MCF 10A (cell line): ENCODE results near the gene MAN1C1. TPM values are rescaled to one million over a fixed set of nuclear protein-coding genes. Genes with fewer than 3 reads are reported as not detected.
"Not testable (repeated sequence)": the region's sequence is repeated elsewhere in the genome, so short reads cannot be mapped to it uniquely, and the experiment has no call there.

Source experiments
- BruUV-seq: library from RNA; stranded (reverse); fragments of 400-500 nt; replicated peaks from 2 replicates; lab custom pipeline; 2021; lab: Mats Ljungman, UMichigan
- CTCF ChIA-PET: fragments of 300-600 bp; sonication (Branson Sonifier 250); formaldehyde crosslinking; extraction: SDS; loops from one replicate; lab custom pipeline; 2021; ENCODE audit warnings: antibody characterized with exemption, inconsistent platforms; lab: Yijun Ruan, JAX
- POLR2A ChIA-PET: fragments of 300-600, 350-650 bp; sonication (Branson Sonifier 250); formaldehyde crosslinking; extraction: SDS; loops from one replicate; lab custom pipeline; 2020; ENCODE audit warnings: antibody characterized with exemption, inconsistent platforms; lab: Yijun Ruan, JAX
- DNase-seq: peaks from one replicate; pipeline ENCODE4 v3.0.0-alpha.2; 2018; ENCODE audit not compliant: unreplicated experiment
- H3K27ac Mint-ChIP-seq: one replicate; pipeline ENCODE4 v1.8.0; 2022; ENCODE audit warnings: mild to moderate bottlenecking, low read depth, mixed read lengths; ENCODE audit not compliant: unreplicated experiment
- H3K27me3 Mint-ChIP-seq: one replicate; pipeline ENCODE4 v1.8.0; 2022; ENCODE audit warnings: mixed read lengths; ENCODE audit not compliant: insufficient read depth, unreplicated experiment
- H3K36me3 Mint-ChIP-seq: one replicate; pipeline ENCODE4 v1.8.0; 2022; ENCODE audit warnings: mild to moderate bottlenecking, moderate library complexity, mixed read lengths; ENCODE audit not compliant: insufficient read depth, unreplicated experiment
- H3K4me1 Mint-ChIP-seq: one replicate; pipeline ENCODE4 v1.8.0; 2022; ENCODE audit warnings: mixed read lengths; ENCODE audit not compliant: insufficient read depth, unreplicated experiment
- H3K4me3 Mint-ChIP-seq: one replicate; pipeline ENCODE4 v1.8.0; 2022; ENCODE audit warnings: mild to moderate bottlenecking, moderate library complexity, mixed read lengths; ENCODE audit not compliant: unreplicated experiment
- H3K9me3 Mint-ChIP-seq: one replicate; pipeline ENCODE4 v1.8.0; 2022; ENCODE audit warnings: mixed read lengths; ENCODE audit not compliant: unreplicated experiment
- intact Hi-C: fragments of 100-400 bp; cut with micrococcal nuclease; formaldehyde crosslinking; loops from 2 replicates; pipeline ENCODE4 v1.14.1; 2022
- total RNA-seq: library from RNA; stranded (reverse); gene quantifications from 2 replicates; pipeline ENCODE4 v1.2.3, GENCODE V29; 2022
- TF ChIP-seq, protein P1 (sequence below): fragments of 200-600 bp; IDR thresholded peaks from one replicate; pipeline ENCODE4 v1.8.0; 2022; ENCODE audit warnings: antibody characterized with exemption, mild to moderate bottlenecking; ENCODE audit not compliant: unreplicated experiment

The MAN1C1 gene
- total RNA-seq, 1 experiment from 2014 or later, result not detected

DNA sequence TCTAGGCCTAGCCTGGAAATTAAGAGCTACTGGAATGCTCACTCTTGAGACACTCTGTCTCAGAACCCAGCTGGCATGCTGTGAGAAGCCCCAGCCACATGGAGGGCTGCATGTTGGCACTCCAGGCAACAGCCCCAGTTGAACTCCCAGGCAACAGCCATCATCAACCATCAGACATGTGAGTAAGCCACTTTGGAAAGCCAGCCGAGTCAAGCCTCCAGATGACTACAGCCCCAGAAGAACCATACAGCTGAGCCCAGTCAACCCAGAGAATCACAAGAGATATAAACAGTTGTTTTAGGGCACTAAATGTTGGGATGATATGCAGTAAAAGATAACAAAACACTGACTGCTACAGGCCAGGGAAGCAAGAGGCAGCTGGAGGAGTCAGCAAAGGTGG, 17.7 kb upstream of the MAN1C1 start:
- H3K9me3 Mint-ChIP-seq, result peaks cover 20% of the 10 kb centered on the region
- peaks cover 18% of the 10 kb centered on the region for H3K27me3 Mint-ChIP-seq
- TF ChIP-seq, protein P1, sequence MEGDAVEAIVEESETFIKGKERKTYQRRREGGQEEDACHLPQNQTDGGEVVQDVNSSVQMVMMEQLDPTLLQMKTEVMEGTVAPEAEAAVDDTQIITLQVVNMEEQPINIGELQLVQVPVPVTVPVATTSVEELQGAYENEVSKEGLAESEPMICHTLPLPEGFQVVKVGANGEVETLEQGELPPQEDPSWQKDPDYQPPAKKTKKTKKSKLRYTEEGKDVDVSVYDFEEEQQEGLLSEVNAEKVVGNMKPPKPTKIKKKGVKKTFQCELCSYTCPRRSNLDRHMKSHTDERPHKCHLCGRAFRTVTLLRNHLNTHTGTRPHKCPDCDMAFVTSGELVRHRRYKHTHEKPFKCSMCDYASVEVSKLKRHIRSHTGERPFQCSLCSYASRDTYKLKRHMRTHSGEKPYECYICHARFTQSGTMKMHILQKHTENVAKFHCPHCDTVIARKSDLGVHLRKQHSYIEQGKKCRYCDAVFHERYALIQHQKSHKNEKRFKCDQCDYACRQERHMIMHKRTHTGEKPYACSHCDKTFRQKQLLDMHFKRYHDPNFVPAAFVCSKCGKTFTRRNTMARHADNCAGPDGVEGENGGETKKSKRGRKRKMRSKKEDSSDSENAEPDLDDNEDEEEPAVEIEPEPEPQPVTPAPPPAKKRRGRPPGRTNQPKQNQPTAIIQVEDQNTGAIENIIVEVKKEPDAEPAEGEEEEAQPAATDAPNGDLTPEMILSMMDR, result no peak
- BruUV-seq, result no TSS peak
- POLR2A ChIA-PET, result interaction anchor here (0.7 to 1.5 kb wide), 3 partner anchors 10 to 45 kb away, joined by 3 read pairs; no protein-coding TSS in a partner anchor
- H3K4me3 Mint-ChIP-seq, result no peak overlapping the region
- CTCF ChIA-PET, result interaction anchor here (0.7 to 2.1 kb wide), 3 partner anchors 10 to 130 kb away, joined by 3 to 9 read pairs (median 4); no protein-coding TSS in a partner anchor
- no peaks in the 10 kb centered on the region for H3K36me3 Mint-ChIP-seq
- no peak for DNase-seq
- no peak overlapping the region for H3K27ac Mint-ChIP-seq
- no peaks in the 10 kb centered on the region for H3K4me1 Mint-ChIP-seq
- intact Hi-C loops, result no loop called here

DNA sequence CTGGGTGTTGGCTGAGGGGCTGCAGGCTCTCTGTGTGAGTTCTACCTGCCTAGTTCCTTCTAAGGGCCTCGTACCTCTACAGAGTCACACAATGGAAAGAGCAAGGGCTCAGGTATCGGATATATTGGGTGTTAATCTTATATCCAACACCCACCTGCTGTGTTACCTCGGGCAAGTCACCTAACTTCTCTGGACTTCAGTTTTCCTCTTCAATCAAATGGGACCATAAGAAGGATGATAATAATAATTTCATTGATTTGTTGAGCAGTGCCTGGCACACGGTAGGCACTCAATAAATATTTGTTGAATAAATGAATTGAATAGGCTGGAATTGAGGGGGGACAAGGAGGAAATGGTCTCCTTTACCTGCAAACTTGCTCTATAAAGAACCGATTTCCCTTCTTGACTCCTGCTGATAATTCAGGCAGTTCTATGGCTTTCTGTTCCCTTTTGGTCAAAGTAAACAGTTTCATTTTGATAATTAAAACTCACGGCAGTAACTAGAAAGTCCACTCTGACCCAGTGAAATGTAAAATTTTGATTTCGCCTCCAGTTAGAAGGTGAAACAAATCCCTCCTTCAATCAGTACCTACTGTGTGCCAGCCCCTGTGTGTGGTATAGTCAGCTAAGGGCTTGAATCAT, 16.5 kb upstream of the MAN1C1 start:
- POLR2A ChIA-PET, result interaction anchor here (0.7 to 0.8 kb wide), 3 partner anchors 126 to 848 kb away, joined by 3 to 5 read pairs (median 3); no protein-coding TSS in a partner anchor
- Mint-ChIP-seq H3K4me1 (no peaks in the 10 kb centered on the region), H3K9me3 (peaks cover 13% of the 10 kb centered on the region), H3K4me3 (no peak overlapping the region), H3K27ac (no peak overlapping the region), H3K27me3 (peaks cover 13% of the 10 kb centered on the region), H3K36me3 (no peaks in the 10 kb centered on the region)
- CTCF ChIA-PET, result interaction anchor here (0.7 to 2.1 kb wide), 3 partner anchors 8 to 19 kb away, joined by 3 to 9 read pairs (median 3); no protein-coding TSS in a partner anchor
- DNase-seq, result no peak
- TF ChIP-seq, protein P1, result no peak
- intact Hi-C loops, result no loop called here
- no TSS peak for BruUV-seq

DNA sequence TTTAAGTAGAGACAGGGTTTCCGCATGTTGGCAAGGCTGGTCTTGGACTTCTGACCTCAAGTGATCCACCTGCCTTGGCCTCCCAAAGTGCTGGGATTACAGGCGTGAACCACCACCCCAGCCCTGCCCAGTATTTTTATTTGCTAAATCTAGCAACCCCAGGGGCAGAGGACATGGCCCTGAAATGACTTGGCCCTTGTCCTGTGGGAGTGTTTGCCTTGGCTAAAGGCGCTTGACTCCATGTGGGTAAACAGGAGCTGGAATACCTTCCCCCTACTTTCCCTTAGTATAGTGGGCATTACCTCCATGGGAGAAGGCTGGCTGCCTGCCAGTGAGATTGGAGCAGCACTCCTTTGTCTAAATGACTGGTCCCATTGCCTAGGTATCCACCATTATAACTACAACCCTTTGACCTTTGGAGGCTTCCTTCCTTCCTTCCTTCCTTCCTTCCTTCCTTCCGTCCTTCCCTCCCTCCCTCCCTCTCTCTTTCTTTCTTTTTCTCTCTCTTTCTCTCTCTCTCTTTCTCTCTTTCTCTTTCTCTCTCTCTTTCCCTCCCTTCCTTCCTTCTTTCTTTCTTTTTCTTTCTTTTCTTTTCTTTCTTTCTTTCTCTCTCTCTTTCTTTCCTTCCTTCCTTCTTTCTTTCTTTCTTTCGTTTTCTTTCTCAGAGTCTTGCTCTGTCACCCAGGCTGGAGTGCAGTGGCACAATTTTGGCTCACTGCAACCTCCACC, 15.5 kb upstream of the MAN1C1 start:
- POLR2A ChIA-PET, H3K36me3 Mint-ChIP-seq, BruUV-seq, H3K27ac Mint-ChIP-seq, DNase-seq, H3K4me1 Mint-ChIP-seq, H3K4me3 Mint-ChIP-seq, intact Hi-C loops: not testable (repeated sequence)
- Mint-ChIP-seq H3K9me3 (peaks cover 11% of the 10 kb centered on the region), H3K27me3 (peaks cover 15% of the 10 kb centered on the region)
- CTCF ChIA-PET, result interaction anchor here (0.8 kb wide), 1 partner anchor 8 kb away, joined by 3 read pairs; no protein-coding TSS in a partner anchor

DNA sequence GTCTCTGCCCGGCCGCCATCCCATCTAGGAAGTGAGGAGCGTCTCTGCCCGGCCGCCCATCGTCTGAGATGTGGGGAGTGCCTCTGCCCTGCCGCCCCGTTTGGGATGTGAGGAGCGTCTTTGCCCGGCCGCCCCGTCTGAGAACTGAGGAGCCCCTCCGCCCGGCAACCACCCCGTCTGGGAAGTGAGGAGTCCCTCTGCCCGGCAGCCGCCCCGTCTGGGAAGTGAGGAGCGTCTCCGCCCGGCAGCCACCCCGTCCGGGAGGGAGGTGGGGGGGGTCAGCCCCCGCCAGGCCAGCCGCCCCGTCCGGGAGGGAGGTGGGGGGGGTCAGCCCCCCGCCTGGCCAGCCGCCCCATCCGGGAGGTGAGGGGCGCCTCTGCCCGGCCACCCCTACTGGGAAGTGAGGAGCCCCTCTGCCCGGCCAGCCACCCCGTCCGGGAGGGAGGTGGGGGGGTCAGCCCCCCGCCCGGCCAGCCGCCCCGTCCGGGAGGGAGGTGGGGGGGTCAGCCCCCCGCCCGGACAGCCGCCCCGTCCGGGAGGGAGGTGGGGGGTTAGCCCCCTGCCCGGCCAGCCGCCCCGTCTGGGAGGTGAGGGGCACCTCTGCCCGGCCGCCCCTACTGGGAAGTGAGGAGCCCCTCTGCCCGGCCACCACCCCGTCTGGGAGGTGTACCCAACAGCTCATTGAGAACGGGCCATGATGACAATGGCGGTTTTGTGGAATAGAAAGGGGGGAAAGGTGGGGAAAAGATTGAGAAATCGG, 12.6 kb upstream of the MAN1C1 start:
- BruUV-seq, H3K4me3 Mint-ChIP-seq, H3K27ac Mint-ChIP-seq, intact Hi-C loops, H3K9me3 Mint-ChIP-seq, H3K36me3 Mint-ChIP-seq, H3K4me1 Mint-ChIP-seq, POLR2A ChIA-PET, DNase-seq: not testable (repeated sequence)
- CTCF ChIA-PET, result interaction anchor here (0.6 kb wide), 1 partner anchor 317 kb away, joined by 5 read pairs; no protein-coding TSS in a partner anchor
- H3K27me3 Mint-ChIP-seq, result peaks cover 30% of the 10 kb centered on the region
